Measurements from ENCODE around the gene ENTR1. TPM values are rescaled to one million over a fixed set of nuclear protein-coding genes. Genes with fewer than 3 reads are reported as not detected.

ENTR1 gene
- total RNA-seq, 4 donors from 2014 or later = 26.3 to 55.1 (median 44.0) TPM

- H3K27ac ChIP-seq = no peak overlapping the region
- H3K9me3 ChIP-seq = no peaks in the 10 kb centered on the region
- H3K4me1 ChIP-seq = no peaks in the 10 kb centered on the region
- TF ChIP-seq CTCF (IDR thresholded peaks at IDR 0.05) = no peak
- TF ChIP-seq POLR2A (IDR thresholded peaks at IDR 0.05) = no peak
- TF ChIP-seq POLR2AphosphoS5 (IDR thresholded peaks at IDR 0.05) = no peak
- TF ChIP-seq EP300 (IDR thresholded peaks at IDR 0.05) = no peak
- peaks cover 0 to 85% of the 10 kb centered on the region in 2 donors for H3K36me3 ChIP-seq
- no peak overlapping the region for H3K4me3 ChIP-seq
- no peaks in the 10 kb centered on the region for H3K27me3 ChIP-seq
- no peak for ATAC-seq
- WGBS, 2 donors (ENCODE audit: low coverage in 1 of 2) = no CpG with 5 or more reads among the region's 9 CpGs
Observed at GRCh38 chr9:136381311-136381710, 29.1 kb downstream of the ENTR1 start.

- no CpG with 5 or more reads among the region's 17 CpGs for WGBS, 2 donors (ENCODE audit: low coverage in 1 of 2)
- peaks cover 0 to 76% of the 10 kb centered on the region in 2 donors for H3K36me3 ChIP-seq
- no peaks in the 10 kb centered on the region for H3K27me3 ChIP-seq
- TF ChIP-seq POLR2AphosphoS5 (IDR thresholded peaks at IDR 0.05) (no peak), POLR2A (IDR thresholded peaks at IDR 0.05) (no peak)
- no peak overlapping the region for H3K27ac ChIP-seq
- H3K9me3 ChIP-seq = no peaks in the 10 kb centered on the region
- no peaks in the 10 kb centered on the region for H3K4me1 ChIP-seq
- ATAC-seq = no peak
- H3K4me3 ChIP-seq = no peak overlapping the region
Observed at GRCh38 chr9:136380381-136380780, 30.0 kb downstream of the ENTR1 start.

- TF ChIP-seq POLR2A (IDR thresholded peaks at IDR 0.05) (no peak), CTCF (IDR thresholded peaks at IDR 0.05) (no peak), POLR2AphosphoS5 (IDR thresholded peaks at IDR 0.05) (no peak), EP300 (IDR thresholded peaks at IDR 0.05) (no peak)
- Histone ChIP-seq H3K36me3 (peaks cover 0 to 71% of the 10 kb centered on the region in 2 donors), H3K4me3 (no peak overlapping the region), H3K4me1 (no peaks in the 10 kb centered on the region), H3K27me3 (no peaks in the 10 kb centered on the region), H3K27ac (no peak overlapping the region), H3K9me3 (no peaks in the 10 kb centered on the region)
- WGBS, 2 donors (ENCODE audit: low coverage in 1 of 2) = no CpG with 5 or more reads among the region's 11 CpGs
- no peak for ATAC-seq
Observed at GRCh38 chr9:136379891-136380290, 30.5 kb downstream of the ENTR1 start.

GRCh38 chr9:136379401-136379800 lies 31.0 kb downstream of the ENTR1 start:
- Histone ChIP-seq H3K36me3 (peaks cover 0 to 66% of the 10 kb centered on the region in 2 donors), H3K27me3 (no peaks in the 10 kb centered on the region), H3K4me1 (no peaks in the 10 kb centered on the region), H3K4me3 (no peak overlapping the region), H3K9me3 (no peaks in the 10 kb centered on the region), H3K27ac (no peak overlapping the region)
- ATAC-seq = no peak
- no CpG with 5 or more reads among the region's 11 CpGs for WGBS, 2 donors (ENCODE audit: low coverage in 1 of 2)
- TF ChIP-seq CTCF (IDR thresholded peaks at IDR 0.05) (no peak), EP300 (IDR thresholded peaks at IDR 0.05) (no peak), POLR2AphosphoS5 (IDR thresholded peaks at IDR 0.05) (no peak), POLR2A (IDR thresholded peaks at IDR 0.05) (no peak)

GRCh38 chr9:136379003-136379287 lies 31.5 kb downstream of the ENTR1 start:
- Histone ChIP-seq H3K27ac (no peak overlapping the region), H3K9me3 (no peaks in the 10 kb centered on the region), H3K4me3 (no peak overlapping the region), H3K4me1 (no peaks in the 10 kb centered on the region), H3K36me3 (peaks cover 0 to 61% of the 10 kb centered on the region in 2 donors), H3K27me3 (no peaks in the 10 kb centered on the region)
- TF ChIP-seq POLR2AphosphoS5 (IDR thresholded peaks at IDR 0.05) = no peak
- TF ChIP-seq CTCF (IDR thresholded peaks at IDR 0.05) = no peak
- TF ChIP-seq POLR2A (IDR thresholded peaks at IDR 0.05) = no peak
- no peak for TF ChIP-seq EP300 (IDR thresholded peaks at IDR 0.05)
- WGBS, 2 donors (ENCODE audit: low coverage in 1 of 2) = no CpG with 5 or more reads among the region's 18 CpGs
- ATAC-seq = no peak
